HL-60 (cell line): ENCODE data around the gene CDK3.

ENCODE experiments used
- CTCF ChIP-seq: IDR thresholded peaks from one replicate; pipeline ENCODE4 v1.5.1; 2011; ENCODE audit warnings: low read length, control low read depth, inconsistent platforms; ENCODE audit not compliant: insufficient read depth
- GABPA ChIP-seq: IDR thresholded peaks from 2 replicates; pipeline ENCODE4 v1.6.1; 2012; ENCODE audit warnings: low read depth
- POLR2AphosphoS5 ChIP-seq: IDR thresholded peaks from 2 replicates; pipeline ENCODE4 v1.6.1; 2012; ENCODE audit warnings: low read depth
- SPI1 ChIP-seq: IDR thresholded peaks from 2 replicates; pipeline ENCODE4 v1.6.1; 2012; ENCODE audit warnings: low read depth, mild to moderate bottlenecking, borderline replicate concordance
- TF ChIP-seq, protein P1 (sequence below): IDR thresholded peaks from 2 replicates; pipeline ENCODE4 v1.6.1; 2012; ENCODE audit warnings: low read depth; ENCODE audit not compliant: insufficient replicate concordance

- TF ChIP-seq POLR2AphosphoS5 = no peak
- TF ChIP-seq CTCF = no peak
- no peak for TF ChIP-seq SPI1
- TF ChIP-seq, protein P1, sequence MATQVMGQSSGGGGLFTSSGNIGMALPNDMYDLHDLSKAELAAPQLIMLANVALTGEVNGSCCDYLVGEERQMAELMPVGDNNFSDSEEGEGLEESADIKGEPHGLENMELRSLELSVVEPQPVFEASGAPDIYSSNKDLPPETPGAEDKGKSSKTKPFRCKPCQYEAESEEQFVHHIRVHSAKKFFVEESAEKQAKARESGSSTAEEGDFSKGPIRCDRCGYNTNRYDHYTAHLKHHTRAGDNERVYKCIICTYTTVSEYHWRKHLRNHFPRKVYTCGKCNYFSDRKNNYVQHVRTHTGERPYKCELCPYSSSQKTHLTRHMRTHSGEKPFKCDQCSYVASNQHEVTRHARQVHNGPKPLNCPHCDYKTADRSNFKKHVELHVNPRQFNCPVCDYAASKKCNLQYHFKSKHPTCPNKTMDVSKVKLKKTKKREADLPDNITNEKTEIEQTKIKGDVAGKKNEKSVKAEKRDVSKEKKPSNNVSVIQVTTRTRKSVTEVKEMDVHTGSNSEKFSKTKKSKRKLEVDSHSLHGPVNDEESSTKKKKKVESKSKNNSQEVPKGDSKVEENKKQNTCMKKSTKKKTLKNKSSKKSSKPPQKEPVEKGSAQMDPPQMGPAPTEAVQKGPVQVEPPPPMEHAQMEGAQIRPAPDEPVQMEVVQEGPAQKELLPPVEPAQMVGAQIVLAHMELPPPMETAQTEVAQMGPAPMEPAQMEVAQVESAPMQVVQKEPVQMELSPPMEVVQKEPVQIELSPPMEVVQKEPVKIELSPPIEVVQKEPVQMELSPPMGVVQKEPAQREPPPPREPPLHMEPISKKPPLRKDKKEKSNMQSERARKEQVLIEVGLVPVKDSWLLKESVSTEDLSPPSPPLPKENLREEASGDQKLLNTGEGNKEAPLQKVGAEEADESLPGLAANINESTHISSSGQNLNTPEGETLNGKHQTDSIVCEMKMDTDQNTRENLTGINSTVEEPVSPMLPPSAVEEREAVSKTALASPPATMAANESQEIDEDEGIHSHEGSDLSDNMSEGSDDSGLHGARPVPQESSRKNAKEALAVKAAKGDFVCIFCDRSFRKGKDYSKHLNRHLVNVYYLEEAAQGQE = no peak
- TF ChIP-seq GABPA = no peak
Observed at GRCh38 chr17:76040376-76040775, 39.7 kb downstream of the CDK3 start.
